Ishikawa (cell line): ENCODE data around the gene C2orf66.

Source experiments
- CREB1 ChIP-seq: IDR thresholded peaks from 2 replicates; pipeline ENCODE4 v1.6.1; 2012; ENCODE audit warnings: low read depth
- EP300 ChIP-seq: IDR thresholded peaks from 2 replicates; pipeline ENCODE4 v1.6.1; 2012; ENCODE audit warnings: borderline replicate concordance
- NFIC ChIP-seq: IDR thresholded peaks from 2 replicates; pipeline ENCODE4 v1.6.1; 2012
- RAD21 ChIP-seq: IDR thresholded peaks from 2 replicates; pipeline ENCODE4 v1.6.1; 2012; ENCODE audit warnings: low read depth
- TAF1 ChIP-seq: IDR thresholded peaks from 2 replicates; pipeline ENCODE4 v1.6.1; 2012; ENCODE audit warnings: low read depth, mild to moderate bottlenecking
- TCF12 ChIP-seq: IDR thresholded peaks from 2 replicates; pipeline ENCODE4 v1.6.1; 2012; ENCODE audit warnings: low read depth
- TEAD4 ChIP-seq: IDR thresholded peaks from 2 replicates; pipeline ENCODE4 v1.6.1; 2012
- YY1 ChIP-seq: IDR thresholded peaks from 2 replicates; pipeline ENCODE4 v1.6.1; 2012; ENCODE audit warnings: low read depth
- ZBTB7A ChIP-seq: IDR thresholded peaks from 2 replicates; pipeline ENCODE4 v1.6.1; 2012; ENCODE audit warnings: low read depth

C2orf66 gene

DNA sequence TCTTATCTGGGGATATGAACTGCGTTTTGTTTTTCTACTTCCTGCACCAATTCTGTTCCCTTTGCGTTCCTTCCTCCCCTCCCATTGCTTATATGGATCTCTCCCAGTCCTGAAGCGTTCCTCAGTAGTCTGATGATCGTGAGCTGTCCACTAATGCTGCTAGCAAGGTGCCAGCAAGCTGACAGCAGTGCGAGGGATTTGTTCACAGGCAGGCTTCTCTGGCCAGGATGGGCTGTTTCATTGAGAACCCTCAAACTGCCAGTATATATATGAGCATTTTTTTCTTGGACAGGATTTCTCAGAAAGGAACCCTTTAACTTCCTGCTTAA, 49.8 kb downstream of the C2orf66 start:
- no peak for TF ChIP-seq TEAD4
- no peak for TF ChIP-seq EP300
- TF ChIP-seq ZBTB7A, result no peak
- no peak for TF ChIP-seq TAF1
- TF ChIP-seq CREB1, result no peak

DNA sequence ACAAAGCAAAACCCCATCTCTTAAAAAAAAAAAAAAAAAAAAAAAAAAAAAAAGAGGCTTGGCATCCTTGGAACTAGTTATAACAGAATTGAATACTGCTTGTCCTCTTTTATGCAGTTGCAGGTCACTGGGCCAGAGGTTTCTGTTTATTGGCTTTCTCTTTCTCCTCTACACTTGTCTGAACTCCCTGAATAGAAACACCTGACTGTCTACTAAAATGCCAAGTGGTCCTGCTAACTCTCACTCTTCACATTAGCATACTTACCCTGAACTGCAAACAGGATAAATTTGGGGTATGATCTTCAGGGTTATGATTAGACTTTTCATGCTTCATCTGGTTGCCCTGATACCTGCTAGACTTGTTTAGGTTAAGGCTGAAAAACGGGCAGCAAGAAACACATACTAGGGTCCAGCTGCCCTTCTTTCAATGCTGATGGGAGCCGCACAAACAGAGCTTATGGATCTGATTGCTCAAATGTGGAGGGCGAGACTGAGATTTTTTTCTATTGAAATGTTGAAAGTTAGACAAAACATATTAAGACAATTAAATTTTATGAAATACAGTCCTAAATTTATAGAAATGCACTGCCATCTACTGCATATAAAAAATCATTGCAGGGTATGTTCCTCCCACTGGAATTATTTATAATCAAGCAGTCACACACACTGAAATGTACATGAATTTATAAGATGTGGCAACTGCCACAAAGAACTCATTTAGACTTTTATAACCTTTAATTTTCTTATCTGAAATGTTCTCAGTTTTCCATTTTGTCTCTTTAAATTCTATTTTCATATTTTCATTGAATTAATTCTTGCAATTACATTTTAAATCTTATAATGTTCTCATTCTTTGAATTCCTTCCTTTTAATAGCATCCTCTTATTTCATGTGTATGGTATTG, 50.4 kb downstream of the C2orf66 start:
- TF ChIP-seq TAF1 (no peak), NFIC (no peak), RAD21 (no peak), TCF12 (no peak), YY1 (no peak)
